Fibroblast of peridontal ligament (primary cell): Measurements from ENCODE around the gene KCNE2.

Source experiments
- DNase-seq: peaks from one replicate; pipeline ENCODE4 v3.0.0-alpha.2; 2010; ENCODE audit errors: extremely low read depth

KCNE2 gene, protein sequence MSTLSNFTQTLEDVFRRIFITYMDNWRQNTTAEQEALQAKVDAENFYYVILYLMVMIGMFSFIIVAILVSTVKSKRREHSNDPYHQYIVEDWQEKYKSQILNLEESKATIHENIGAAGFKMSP

DNA sequence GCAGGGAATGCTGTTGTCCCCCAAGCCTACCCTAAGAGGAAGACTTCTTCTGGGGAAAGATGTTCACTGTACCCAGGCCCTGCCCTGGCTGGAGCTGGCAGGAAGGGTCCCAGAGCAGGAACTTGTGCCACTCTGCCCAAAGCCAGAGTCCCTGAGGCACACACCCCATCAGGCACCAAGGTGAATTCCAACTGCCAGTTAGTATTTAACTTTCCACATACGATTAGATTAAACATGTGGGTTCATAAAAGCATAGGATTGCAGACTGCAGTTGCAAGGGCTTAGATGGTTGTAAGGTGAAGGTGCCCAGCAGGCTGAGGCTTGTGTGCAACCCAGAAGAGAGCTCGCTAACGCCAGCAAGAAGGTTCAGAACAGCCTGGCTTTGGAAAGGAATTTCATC, at the start of gene KCNE2:
Gene KCNE2, plus strand, starts transcription at position 274 of the 400 bp plus-strand sequence. CDS start 6,473 bp downstream, outside the sequence.
- DNase-seq, result no peak

DNA sequence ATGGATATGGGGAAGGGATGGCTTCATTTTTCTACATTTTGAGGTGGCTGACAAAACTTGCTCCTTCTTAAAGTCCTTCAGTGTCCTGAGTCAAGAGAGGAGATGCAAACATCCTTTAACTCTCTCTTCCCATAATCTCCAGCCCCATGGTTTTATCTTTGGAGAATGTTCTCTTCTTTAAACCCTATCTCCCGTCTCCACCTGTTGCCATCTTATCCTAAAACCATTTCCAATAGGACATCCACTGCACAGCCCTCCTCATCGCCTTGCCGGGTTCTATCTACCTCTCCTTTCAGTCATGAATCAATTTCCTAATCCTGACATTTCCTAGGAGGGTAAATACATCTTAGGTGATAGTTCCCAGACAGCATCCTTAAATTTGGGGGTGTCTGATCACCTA, 44.2 kb upstream of the KCNE2 start:
- DNase-seq, result no peak

DNA sequence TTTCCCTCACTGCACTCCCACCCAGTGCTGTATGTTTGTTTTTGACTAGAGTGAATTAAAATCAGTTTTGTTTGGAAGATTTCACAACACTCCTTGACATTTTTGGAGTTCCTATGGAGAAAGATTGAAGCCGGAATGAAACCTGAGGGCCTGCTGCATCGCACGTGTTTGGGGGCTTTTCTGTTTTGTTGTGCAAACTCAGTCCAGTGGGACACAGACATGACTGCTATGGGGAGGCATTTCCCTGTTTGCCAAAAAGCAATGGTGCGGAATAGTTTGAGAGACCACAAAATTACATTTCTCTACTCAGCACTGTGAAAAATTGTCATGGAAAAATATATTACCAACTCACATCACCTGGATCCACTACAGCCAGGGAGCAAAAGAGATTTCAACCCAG, 43.8 kb upstream of the KCNE2 start:
- DNase-seq, result no peak

DNA sequence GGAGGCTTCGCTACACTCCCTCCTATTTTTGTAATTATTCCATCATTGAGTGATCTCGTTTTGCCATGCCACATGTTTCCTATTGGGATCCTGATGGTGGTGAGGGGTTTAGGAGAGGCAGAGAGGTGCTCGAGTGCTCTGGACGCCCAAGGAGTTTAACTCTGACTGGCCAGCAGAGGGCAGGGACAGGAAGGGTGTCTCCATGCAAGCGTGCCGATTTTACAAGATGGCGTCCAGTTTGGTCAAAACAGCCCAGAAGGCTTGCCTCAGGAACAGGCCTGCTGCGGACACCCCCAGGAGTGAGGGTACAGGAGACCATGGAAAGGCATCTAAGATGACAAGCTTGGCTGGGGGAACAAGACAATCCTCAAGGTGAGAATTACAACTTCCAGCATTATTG, 33.8 kb upstream of the KCNE2 start:
- no peak for DNase-seq

DNA sequence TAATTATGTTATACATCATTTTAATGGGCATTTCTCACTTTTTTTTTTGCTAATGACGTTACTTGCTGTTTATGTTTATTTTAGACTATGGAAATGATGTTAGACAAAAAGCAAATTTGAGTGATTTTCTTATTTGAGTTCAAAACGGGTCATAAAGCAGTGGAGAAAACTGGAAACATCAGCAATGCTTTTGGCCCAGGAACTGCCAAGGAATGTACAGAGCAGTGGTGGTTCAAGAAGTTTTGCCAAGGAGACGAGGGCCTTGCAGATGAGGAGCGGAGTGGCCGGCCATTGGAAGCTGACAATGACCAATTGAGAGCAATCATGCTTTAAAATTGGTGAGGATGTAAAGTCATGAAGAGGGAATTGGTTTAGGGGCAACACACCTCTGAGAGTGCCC, 32.1 kb upstream of the KCNE2 start:
- no peak for DNase-seq

DNA sequence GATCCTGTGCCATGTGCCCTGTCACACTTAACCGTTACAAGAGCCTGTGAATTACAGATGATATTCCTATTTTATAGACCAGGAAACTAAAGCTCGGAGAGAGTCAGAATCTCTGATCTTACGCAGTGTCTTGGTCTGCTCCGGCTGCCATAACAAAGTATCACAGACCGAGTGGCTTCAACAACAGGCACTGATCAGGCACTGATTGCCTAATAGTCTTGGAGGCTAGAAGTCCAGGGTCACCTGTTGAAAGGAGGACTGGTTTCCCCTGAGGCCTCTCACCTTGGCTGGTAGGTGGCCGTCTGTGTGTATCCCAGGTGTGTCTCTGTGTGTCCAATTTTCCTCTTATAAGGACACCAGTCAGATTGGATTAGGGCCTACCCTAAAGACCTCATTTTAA, 31.5 kb upstream of the KCNE2 start:
- DNase-seq, result no peak

DNA sequence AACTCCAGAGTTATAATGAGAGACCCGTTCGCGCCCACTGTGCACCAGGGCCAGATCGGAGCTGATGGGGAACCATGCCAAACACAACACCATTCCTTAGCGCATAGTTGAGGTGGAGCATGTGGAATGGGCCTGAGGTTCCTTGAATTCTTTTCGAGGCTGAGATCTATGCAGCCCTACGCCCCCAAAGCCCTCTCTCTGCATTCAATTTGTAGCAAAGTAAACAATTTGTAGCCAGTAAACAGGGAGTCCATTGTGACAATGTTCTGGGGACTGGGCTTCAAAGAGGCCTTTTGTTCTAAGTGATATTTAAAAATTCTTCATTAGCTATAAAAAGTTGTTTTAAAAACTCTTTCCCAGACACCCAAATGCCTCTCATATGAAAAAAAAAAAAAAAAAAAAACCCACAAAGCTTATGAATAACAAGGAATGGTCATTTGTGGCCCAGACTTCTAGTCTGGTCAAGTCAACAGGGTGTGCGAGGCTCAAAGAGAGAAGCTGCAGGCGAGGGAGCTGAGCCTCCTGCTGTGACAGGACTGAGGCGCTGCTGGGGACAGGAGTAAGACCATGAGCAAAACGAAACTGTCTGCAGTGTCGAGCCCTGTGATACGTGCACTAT, 30.6 kb upstream of the KCNE2 start:
- DNase-seq, result peak; percentile 30

DNA sequence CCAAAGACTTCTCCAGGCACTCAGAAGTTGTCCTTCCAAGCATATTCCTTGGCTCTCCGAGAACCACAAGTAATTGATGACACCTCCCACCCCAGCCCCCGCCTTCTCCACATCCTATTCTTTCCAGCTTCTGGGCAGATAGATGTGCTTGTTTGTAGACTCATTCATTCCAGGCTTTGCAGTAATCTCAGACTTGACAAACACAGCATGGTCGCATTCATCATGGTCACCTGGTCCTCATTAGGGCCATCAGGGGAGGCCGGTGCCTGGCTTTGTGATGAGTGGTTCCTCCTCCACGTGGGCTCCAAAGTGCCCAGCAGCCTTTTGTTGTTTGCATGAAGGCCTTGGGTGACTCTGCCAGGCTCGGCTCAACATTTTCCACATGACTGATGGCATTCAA, 28.5 kb upstream of the KCNE2 start:
- peak; percentile 52 for DNase-seq

DNA sequence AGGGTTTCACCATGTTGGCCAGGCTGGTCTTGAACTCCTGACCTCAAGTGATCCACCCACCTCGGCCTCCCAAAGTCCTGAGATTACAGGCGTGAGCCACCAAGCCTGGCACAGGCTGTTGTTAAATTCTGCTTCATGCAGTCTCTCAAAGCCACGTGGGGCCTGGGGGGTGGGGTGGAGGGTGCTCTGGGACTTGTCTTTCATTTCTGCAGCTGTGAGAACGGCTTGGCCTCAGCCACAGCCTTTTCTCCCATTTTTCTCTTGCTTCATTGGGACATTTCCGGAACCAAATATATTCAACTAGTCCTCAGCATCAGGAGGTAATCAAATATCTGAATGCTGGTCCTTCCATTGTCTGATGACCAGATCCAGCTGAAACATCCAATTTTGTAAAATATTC, 27.6 kb upstream of the KCNE2 start:
- no peak for DNase-seq

DNA sequence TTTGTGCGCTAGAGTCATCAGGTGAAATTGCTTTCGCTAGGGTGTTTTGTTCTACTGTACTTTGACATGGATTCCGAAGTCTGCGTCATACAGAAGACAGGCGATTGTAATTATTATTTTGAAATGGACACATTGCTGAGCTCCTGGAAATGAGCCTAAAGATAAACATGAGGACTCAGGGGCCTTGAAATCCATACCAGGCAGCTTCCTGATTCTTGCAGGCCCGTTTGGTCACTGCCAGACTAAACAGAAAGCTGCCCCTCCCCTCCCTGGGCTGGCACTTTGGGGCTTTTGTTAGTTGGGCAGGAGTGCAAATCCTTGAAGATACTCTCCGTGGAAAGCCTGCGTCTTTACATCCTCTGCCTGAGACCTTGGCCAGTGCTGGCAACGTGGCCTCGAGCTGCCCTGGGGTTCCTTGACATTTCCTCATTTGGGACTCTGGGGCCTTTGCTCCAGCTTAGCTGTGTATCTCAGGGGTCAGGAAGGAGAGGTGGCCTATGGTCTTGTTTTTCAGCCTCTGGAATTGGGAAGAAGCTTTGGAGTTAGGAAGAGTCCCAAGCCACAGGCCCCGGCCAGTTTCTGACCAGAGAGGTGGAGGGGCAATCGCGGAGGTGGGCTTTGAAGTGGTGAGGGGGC, 26.9 kb upstream of the KCNE2 start:
- DNase-seq, result peak; percentile 83

DNA sequence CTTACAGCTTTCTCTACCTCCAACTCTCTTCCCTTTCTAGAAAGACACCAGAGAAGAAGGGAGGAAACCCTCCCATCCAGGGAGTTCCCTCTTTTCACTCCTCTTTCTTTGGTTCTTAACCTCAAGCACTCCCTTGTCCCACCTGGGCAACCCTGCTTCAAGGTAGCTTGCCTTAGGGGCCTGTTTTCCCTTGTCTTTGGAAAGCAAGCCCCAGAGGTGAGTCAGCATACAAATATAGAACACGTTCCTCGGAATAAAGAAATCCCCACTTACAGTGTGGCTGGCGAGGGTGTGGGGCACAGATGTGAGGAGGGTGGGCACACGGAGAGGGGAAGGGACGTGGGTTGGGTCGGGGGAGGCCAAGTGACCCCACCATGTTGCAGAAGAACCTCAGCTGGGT, 26.1 kb upstream of the KCNE2 start:
- DNase-seq, result no peak

DNA sequence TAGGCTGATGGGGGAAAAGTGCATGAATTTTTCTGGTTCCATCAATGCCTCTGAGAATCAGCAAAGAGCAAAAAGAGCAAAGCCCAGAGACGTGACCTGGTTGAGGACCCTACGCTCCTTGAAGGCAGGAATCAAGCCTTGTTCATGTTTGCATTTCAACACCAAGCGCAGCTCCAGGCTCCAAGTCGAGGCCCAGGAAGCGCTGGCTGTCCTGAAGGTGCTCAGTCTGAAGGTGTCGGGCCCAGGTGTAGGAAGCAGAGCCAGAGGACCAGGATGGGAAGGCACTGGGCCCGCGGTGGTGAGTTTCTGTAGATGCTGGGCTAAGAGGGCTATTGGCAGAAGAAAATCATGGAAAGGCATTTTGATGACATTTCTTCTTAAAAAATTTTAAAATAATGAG, 25.6 kb upstream of the KCNE2 start:
- DNase-seq, result no peak

DNA sequence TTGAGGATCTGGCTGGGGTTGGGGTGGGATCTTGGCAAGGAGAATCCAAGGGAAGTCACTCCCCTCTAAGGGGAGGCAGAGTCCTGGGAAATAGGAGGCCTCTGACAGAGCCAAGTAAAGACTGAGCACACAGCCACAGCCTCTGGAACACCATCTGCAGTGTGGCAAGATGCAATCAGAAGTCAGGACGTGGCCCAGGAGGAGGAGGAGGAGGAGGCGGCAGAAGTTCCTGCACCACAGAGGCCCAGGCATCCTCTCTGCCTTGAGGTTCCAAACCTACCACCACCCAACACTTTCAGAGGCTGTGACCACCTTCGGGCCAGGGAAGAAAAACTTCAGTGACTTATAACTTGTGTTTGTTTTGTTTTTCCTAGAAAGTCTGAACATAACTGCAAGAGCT, 23.7 kb upstream of the KCNE2 start:
- DNase-seq, result no peak

DNA sequence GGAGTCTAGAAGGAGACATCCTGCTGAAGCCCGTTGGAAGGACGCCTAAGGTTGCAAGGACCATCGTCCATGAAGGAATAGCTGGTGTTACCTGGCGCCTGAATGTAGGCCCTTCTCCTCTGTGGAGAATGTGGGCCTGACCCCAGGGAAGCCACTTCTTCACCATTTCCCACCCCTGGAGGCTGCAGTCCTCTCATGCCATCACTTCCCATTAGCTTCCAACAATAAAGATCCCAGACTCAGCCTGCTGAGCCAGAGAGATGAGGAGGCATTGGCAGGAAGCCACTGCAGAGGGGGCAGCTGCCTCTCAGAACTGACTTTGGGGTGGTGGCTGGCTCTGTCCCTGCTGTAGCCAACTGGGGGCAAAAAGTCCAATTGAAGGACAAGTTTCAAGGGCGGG, 21.3 kb upstream of the KCNE2 start:
- DNase-seq, result no peak

DNA sequence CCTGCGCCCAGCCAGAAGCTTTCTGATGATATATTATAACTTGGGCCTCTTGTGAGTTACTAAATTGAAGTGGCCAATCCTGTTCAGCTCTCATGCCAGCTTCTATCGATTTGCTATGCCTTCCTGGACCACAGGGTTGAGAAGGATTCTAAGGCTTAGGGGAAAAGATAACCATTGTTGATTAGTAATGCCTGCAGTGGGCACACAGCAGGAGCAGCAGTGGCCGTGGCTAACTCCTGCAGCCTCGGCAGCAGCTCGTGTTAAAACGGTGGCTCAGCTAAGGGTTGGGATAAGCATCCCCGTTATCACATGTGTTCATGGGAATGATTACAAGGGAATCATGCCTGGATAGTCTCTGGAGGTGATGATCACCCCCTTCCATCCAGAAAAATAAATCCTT, 20.5 kb upstream of the KCNE2 start:
- no peak for DNase-seq

DNA sequence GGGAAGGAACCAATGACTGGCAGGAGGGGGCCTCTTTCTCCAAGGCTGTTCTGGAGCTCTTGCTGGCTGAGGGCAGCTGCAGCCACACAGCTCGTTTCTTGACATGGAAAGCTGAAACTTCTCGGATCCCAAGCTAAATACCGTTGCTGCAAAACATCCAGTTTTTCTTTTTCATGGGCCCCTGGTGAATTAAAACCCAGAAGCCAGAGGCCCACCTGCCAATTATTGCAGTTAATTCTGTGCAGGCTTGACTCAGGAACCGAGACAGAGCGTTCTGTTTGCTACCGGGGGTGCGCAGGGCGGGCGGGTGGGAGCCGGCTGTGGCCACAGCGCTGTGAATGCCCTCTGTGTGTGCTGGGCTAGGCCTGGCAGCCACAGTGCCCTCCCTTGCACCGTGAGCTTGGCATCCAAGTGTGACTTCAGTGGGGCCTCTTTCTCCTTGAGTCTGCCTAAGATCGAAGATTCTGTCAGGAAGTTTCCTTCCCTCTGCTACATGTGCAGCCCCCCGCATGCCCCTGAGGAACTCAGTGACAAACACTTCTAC, 19.9 kb upstream of the KCNE2 start:
- DNase-seq, result no peak

DNA sequence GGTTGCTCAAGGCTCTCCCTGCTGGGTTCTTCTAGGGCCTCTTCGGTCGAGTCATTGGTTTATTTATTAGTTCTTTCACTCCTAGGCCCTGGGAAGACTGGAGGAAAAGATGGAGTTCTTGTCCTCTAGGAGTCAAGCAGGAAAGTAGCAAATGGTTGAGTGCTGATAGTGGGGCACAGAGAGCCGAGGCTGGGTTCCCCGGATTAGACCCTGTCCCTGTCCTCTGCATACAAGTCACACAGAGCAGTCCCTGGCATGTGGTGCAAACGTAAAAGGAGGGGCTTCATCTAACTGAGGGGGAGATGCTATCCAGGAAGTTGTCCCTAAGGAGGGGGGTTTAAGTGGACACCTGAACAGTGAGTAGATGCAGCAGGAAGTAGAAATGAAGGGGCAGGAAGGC, 19.2 kb upstream of the KCNE2 start:
- no peak for DNase-seq

DNA sequence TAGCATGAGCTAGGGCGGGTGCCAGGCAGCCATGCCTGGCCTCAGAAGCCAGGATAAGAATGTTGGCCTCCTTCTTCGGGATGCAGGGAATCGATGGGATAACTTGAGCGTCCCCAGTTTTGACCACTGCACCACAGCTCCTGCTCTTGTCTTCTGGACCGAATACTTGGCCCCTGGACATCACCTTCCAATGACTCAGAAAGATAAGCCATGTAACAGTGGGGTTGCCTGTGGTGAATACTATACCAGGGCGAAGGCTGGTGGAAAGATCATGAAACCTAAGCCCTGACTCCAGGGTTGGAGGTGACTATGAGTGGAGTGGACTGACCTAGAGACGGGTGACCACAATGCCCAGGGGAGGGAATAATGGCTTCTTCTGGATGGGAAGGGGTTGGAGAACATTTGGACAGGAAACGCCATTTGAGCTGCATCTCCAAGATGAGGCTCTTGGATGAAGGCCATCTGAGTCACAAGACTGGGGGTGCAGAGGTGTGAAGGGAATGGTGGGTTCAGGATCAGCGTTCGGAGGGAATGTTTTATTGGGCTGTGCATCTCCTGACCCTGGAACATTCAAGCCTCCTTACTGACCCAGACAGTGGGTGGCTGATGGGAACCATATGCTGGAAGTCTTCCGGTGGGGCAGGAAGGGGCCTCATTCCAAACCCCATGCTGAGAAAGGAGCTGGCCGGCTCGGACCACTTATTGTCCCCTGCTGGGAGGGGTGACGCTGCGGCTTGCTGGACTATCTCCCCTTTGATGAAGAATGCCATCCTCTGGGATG, 18.5 kb upstream of the KCNE2 start:
- no peak for DNase-seq

DNA sequence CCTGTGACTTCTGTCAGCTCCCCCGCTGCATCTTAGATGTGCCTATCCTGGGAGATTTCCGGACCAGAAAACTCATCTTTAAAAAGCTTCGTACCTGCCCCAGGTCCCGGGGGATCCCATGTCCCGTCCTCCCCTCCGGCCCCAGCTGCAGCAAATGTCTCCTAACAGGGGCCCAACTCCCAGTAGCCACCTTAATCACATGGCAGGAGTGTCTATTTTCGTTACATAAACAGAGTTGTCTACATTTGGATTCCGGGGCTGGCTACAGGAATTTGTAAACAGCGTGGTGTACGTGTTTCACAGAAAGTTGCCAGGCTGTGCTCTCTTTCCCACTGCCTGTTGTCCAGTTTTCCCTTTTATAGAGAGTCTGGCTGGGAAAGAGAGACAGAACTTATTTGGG, 17.9 kb upstream of the KCNE2 start:
- peak; percentile 39 for DNase-seq

DNA sequence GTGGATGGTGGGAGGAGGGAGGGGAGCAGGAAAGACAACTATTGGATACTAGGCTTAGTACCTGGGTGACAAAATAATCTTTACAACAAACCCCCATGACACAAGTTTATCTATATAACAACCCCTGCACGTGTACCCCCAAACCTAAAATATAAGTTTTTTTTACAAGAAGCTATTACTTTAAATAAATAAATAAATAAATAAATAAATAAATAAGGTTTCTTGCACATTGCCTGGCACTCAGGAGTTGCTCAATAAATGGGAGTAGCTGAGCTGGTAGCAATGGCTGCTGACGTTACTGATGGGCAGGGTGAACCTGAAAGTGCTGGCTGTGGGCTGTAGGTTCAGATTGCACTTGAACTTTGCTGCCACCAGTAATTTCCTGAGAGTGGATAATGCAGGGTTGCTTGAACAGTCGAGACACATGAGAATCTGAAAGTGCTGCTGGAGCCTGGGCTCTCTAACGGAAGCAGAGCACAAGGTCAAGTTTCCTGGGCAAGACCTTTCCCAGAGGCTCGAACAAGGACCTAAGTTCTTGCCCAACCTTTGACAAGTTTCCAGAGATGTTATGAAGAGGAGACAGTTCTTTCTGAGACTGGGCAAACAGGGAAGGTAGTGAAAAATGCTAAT, 14.8 kb upstream of the KCNE2 start:
- DNase-seq, result no peak

DNA sequence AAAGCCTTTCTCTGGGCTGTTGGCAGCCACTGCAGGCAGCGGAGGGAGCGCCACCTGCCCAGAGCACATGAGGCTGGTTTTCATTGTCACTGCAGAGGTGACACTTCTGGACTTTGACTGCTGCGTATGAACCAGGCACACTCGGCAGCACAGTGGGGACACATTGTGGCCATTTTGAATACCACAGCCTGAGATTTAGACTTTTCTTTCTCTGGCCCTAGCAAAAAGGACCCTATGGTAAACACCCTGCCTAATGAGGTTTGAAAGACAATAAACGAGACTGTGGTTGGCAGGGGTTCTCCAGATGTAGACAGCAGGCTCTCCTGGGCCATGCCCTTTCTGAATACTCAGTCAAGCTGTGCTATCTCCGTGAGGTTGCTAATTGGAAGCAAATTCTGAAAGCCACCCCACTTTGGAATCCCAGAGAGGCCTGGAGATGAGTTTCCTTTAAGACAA, 12.0 kb upstream of the KCNE2 start:
- peak; percentile 42 for DNase-seq

DNA sequence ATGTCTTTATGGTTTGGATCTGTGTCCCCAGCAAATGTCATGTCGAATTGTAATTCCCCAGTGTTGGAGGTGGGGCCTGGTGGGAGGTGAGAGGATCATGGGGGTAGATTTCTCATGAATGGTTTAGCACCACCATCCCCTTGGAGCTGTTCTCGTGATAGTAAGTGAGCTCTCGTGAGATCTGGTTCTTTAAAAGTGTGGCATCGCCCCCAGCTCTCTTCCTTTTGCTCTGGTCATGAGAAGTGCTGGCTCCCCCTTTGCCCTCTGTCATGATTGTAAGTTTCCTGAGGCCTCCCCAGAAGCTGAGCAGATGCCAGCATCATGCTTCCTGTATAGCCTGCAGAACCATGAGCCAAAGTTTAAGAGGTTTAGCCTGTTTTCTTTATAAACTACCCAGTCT, 11.2 kb upstream of the KCNE2 start:
- DNase-seq, result no peak
